ENCODE measurements around the gene PDGFA. TPM values are rescaled to one million over a fixed set of nuclear protein-coding genes. Genes with fewer than 3 reads are reported as not detected.

PDGFA gene
- total RNA-seq, 1 experiment from 2014 or later = 129 TPM

GRCh38 chr7:457814-458510 lies 61.7 kb downstream of the PDGFA start (continued):
- TF ChIP-seq, protein P1, sequence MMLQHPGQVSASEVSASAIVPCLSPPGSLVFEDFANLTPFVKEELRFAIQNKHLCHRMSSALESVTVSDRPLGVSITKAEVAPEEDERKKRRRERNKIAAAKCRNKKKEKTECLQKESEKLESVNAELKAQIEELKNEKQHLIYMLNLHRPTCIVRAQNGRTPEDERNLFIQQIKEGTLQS (CRISPR knock-in tag; conservative IDR thresholded peaks at IDR 0.05) = no peak
- TF ChIP-seq, protein P2, sequence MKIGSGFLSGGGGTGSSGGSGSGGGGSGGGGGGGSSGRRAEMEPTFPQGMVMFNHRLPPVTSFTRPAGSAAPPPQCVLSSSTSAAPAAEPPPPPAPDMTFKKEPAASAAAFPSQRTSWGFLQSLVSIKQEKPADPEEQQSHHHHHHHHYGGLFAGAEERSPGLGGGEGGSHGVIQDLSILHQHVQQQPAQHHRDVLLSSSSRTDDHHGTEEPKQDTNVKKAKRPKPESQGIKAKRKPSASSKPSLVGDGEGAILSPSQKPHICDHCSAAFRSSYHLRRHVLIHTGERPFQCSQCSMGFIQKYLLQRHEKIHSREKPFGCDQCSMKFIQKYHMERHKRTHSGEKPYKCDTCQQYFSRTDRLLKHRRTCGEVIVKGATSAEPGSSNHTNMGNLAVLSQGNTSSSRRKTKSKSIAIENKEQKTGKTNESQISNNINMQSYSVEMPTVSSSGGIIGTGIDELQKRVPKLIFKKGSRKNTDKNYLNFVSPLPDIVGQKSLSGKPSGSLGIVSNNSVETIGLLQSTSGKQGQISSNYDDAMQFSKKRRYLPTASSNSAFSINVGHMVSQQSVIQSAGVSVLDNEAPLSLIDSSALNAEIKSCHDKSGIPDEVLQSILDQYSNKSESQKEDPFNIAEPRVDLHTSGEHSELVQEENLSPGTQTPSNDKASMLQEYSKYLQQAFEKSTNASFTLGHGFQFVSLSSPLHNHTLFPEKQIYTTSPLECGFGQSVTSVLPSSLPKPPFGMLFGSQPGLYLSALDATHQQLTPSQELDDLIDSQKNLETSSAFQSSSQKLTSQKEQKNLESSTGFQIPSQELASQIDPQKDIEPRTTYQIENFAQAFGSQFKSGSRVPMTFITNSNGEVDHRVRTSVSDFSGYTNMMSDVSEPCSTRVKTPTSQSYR (CRISPR knock-in tag; IDR thresholded peaks at IDR 0.05) = no peak
- TF ChIP-seq CREB1 (CRISPR knock-in tag; IDR thresholded peaks at IDR 0.05) = no peak

- Mint-ChIP-seq H3K4me1 (peaks cover 15% of the 10 kb centered on the region), H3K36me3 (no peaks in the 10 kb centered on the region), H3K9me3 (no peaks in the 10 kb centered on the region), H3K27ac (no peak overlapping the region), H3K4me3 (no peak overlapping the region), H3K27me3 (ENCODE audit: low read depth) (peaks cover 22% of the 10 kb centered on the region)
- ChIA-PET POLR2A (no interaction called here), CTCF (no interaction called here)
- ATAC-seq (no peak), DNase-seq (ENCODE audit: low spot score) (no peak)
- TF ChIP-seq, protein P3, sequence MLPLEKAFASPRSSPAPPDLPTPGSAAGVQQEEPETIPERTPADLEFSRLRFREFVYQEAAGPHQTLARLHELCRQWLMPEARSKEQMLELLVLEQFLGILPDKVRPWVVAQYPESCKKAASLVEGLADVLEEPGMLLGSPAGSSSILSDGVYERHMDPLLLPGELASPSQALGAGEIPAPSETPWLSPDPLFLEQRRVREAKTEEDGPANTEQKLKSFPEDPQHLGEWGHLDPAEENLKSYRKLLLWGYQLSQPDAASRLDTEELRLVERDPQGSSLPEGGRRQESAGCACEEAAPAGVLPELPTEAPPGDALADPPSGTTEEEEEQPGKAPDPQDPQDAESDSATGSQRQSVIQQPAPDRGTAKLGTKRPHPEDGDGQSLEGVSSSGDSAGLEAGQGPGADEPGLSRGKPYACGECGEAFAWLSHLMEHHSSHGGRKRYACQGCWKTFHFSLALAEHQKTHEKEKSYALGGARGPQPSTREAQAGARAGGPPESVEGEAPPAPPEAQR (CRISPR knock-in tag; IDR thresholded peaks at IDR 0.05) = no peak
- TF ChIP-seq MYBL2 (CRISPR knock-in tag; IDR thresholded peaks at IDR 0.05) (no peak), CREB1 (CRISPR knock-in tag; IDR thresholded peaks at IDR 0.05) (no peak), PREB (CRISPR knock-in tag; IDR thresholded peaks at IDR 0.05; ENCODE audit: borderline replicate concordance) (no peak), TEAD1 (CRISPR knock-in tag; IDR thresholded peaks at IDR 0.05) (no peak), ZNF532 (CRISPR knock-in tag; IDR thresholded peaks at IDR 0.05; ENCODE audit: borderline replicate concordance) (no peak), NR1H2 (CRISPR knock-in tag; IDR thresholded peaks at IDR 0.05) (no peak), MXD4 (CRISPR knock-in tag; IDR thresholded peaks at IDR 0.05; ENCODE audit: borderline replicate concordance) (no peak), CTCF (IDR thresholded peaks at IDR 0.05) (no peak), NR2C2 (CRISPR knock-in tag; IDR thresholded peaks at IDR 0.05) (no peak)
- TF ChIP-seq, protein P4, sequence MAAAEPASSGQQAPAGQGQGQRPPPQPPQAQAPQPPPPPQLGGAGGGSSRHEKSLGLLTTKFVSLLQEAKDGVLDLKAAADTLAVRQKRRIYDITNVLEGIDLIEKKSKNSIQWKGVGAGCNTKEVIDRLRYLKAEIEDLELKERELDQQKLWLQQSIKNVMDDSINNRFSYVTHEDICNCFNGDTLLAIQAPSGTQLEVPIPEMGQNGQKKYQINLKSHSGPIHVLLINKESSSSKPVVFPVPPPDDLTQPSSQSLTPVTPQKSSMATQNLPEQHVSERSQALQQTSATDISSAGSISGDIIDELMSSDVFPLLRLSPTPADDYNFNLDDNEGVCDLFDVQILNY (CRISPR knock-in tag; IDR thresholded peaks at IDR 0.05) = no peak
- TF ChIP-seq, protein P5, sequence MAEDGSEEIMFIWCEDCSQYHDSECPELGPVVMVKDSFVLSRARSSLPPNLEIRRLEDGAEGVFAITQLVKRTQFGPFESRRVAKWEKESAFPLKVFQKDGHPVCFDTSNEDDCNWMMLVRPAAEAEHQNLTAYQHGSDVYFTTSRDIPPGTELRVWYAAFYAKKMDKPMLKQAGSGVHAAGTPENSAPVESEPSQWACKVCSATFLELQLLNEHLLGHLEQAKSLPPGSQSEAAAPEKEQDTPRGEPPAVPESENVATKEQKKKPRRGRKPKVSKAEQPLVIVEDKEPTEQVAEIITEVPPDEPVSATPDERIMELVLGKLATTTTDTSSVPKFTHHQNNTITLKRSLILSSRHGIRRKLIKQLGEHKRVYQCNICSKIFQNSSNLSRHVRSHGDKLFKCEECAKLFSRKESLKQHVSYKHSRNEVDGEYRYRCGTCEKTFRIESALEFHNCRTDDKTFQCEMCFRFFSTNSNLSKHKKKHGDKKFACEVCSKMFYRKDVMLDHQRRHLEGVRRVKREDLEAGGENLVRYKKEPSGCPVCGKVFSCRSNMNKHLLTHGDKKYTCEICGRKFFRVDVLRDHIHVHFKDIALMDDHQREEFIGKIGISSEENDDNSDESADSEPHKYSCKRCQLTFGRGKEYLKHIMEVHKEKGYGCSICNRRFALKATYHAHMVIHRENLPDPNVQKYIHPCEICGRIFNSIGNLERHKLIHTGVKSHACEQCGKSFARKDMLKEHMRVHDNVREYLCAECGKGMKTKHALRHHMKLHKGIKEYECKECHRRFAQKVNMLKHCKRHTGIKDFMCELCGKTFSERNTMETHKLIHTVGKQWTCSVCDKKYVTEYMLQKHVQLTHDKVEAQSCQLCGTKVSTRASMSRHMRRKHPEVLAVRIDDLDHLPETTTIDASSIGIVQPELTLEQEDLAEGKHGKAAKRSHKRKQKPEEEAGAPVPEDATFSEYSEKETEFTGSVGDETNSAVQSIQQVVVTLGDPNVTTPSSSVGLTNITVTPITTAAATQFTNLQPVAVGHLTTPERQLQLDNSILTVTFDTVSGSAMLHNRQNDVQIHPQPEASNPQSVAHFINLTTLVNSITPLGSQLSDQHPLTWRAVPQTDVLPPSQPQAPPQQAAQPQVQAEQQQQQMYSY (CRISPR knock-in tag; IDR thresholded peaks at IDR 0.05) = no peak
These were observed 64.3 kb downstream of the PDGFA start for GRCh38 chr7:455110-455928.
